Activated CD8-positive, alpha-beta memory T cell treated with anti-CD3 and anti-CD28 coated beads for 36 hours (primary cell): Measurements from ENCODE around the gene NBAS. TPM values are rescaled to one million over a fixed set of nuclear protein-coding genes. Genes with fewer than 3 reads are reported as not detected.
"Not testable (repeated sequence)": the region's sequence is repeated elsewhere in the genome, so short reads cannot be mapped to it uniquely, and the experiment has no call there.

Experiments used
- CTCF ChIA-PET: fragments of 350-600 bp; sonication (Branson Sonifier 250); formaldehyde crosslinking; loops from one replicate; lab custom pipeline; 2021; ENCODE audit warnings: antibody characterized with exemption; lab: Charles Lee
- POLR2A ChIA-PET: fragments of 350-600 bp; sonication (Branson Sonifier 250); formaldehyde crosslinking; loops from one replicate; lab custom pipeline; 2021; ENCODE audit warnings: antibody characterized with exemption; lab: Charles Lee
- total RNA-seq, 2 experiments: library from RNA; stranded (reverse); gene quantifications; one replicate each; pipeline ENCODE4 v1.2.3, GENCODE V29; 2021

NBAS gene
- total RNA-seq, 2 experiments from 2014 or later, result 34.7 to 37.1 TPM

DNA sequence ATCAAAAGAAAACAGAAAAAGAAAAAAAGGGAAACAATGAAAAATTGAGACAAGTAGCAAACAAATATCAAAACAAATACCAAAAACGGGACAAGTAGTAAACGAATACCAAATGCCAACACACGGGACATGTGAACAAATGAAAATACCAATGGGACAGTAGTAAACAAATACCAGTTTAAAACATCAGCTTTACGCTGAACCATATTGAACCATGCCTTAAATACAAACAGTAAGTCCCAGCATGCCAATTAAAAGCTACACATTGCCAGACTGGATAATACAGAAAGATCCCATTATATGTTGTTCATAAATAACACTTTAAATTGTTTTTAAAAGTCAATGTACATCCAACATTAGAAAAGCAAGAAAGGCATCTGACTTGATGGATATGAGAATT, 114.2 kb downstream of the NBAS start:
- ChIA-PET POLR2A (no interaction called here), CTCF (no interaction called here)

DNA sequence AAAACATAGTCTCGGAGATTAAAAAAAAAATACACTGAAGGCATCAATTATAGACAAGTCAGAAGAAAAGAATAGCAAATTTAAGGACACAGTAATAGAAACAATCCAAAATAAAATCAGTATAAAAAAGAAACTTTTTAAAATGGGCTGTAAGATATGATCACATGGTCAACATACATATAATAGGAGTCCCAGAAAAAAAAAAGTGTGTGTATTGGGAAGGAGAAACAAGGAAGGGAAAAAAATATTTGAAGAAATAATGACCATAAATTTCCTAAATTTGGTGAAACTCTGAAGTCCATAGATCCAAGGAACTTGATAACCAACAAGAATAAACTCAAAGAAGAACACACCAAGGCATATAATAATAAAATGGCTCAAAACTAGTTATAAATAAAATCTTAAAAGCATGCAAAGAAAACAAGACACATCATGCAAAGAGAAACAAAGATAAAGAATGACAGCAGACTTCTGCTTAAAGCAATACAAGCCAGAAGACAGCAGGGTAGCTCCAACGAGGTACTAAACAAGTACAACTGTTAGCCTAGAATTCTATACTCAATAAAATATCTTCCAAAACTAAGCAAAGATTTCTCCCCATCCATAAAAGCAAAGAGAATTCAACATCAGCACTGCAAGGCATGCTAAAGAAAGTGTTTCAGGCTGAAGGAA, 115.1 kb downstream of the NBAS start:
- POLR2A ChIA-PET, result no interaction called here
- CTCF ChIA-PET, result no interaction called here

- CTCF ChIA-PET, POLR2A ChIA-PET: not testable (repeated sequence)
These were observed 121.2 kb downstream of the NBAS start for GRCh38 chr2:15439768-15440524.

DNA sequence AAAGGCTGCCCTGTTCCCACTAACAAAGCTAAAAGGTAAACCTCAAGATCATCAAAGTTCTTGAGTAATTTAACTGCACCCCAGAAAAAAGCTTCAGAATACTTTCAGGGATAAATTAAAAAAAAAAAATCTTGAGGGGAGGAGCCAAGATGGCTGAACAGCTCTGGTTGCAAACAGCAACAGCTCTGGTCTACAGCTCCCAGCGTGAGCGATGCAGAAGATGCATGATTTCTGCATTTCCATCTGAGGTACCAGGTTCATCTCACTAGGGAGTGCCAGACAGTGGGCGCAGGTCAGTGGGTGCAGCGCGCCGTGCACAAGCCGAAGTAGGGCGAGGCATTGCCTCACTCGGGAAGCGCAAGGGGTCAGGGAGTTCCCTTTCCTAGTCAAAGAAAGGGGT, 121.8 kb downstream of the NBAS start:
- POLR2A ChIA-PET, CTCF ChIA-PET: not testable (repeated sequence)

DNA sequence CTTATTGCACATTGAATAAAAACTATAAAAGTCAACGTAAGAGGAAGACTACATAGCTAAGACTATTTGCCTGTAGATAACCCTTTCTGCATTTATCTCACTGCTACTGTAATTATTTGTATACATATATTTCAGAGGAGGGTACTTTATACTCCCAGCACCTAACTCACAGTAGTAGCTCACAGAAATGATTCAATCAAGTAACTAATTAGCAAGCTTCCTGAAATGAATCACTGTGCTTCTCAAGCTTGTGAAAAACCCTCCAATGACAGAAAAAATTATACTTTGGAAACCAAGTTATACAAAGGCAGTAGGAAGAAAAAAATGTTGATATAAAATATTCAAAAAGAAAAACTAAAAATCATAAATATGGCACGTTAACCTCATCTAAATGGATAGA, 124.9 kb downstream of the NBAS start:
- POLR2A ChIA-PET, result no interaction called here

DNA sequence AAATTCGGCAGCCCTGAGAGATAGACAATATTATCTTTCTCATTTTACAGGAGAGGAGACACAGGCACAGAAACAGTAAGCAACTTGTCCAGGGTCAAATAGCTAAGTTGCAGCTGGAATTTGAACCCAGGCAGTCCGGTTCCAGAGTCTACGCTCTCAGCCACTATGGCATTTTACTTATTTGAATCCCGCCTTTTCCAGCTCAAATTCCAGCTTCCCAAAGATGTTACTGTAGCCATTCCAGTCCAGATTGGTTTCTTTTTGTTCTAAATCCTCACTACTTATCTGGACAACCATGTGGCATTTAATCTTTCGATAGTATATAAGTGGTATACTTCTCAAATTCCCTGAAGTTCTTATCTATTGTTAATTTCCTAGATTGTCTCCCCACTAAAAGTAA, 125.7 kb downstream of the NBAS start:
- ChIA-PET POLR2A (interaction anchor here (0.6 kb wide), 1 partner anchor 133 kb away, joined by 3 read pairs; no protein-coding TSS in a partner anchor), CTCF (no interaction called here)

More for the DNA sequence above, 124.9 kb downstream of the NBAS start:
- CTCF ChIA-PET, result no interaction called here

DNA sequence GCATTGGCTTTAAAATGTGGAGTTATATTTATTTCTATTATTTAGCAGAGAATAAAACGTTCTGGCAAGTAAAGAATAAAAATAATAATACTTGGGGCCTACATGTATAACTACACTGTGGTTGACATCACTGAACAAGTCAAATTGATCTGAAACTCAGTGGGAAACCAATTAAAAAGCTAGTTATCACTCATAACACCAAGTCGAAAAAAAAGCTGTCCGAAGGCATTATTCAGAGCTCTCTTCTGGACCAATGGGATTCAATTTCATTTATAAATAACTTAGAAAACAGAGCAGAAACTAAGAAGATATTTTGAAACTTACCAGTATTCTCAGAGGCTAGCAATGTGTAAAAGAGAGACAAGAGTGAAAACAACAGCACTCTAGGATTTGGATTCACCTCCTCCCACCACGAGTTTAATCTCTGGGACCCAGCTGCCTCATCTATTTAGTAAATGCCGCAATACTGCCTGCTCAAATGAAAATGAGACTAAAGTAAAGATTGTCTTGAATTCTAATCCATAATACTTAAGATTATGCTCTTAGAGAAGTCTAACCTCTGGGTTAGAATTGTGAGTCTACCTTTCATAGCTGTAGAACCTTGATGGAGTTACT, 128.4 kb downstream of the NBAS start:
- POLR2A ChIA-PET, result no interaction called here
- CTCF ChIA-PET, result no interaction called here

GRCh38 chr2:15429032-15429431, 132.1 kb downstream of the NBAS start:
- POLR2A ChIA-PET, result no interaction called here
- CTCF ChIA-PET, result no interaction called here

DNA sequence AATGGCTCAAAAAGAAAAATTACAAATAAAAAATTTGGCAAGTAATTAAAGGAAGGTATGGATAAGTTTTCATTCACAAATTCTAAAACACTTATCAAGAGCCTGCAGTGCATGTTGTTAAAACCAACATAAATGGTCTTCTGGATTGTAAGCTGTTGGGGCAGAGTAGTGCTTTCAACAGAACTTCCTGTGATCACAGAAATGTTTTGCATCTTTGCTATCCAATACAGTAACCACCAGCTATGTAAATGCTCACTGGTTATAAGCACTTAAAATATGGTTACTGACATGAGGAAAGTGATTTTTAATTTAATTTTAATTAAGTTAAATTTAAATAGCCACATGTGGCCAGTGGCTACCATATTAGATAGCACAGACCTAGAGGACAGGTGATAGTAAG, 133.1 kb downstream of the NBAS start:
- POLR2A ChIA-PET, result no interaction called here
- CTCF ChIA-PET, result no interaction called here

DNA sequence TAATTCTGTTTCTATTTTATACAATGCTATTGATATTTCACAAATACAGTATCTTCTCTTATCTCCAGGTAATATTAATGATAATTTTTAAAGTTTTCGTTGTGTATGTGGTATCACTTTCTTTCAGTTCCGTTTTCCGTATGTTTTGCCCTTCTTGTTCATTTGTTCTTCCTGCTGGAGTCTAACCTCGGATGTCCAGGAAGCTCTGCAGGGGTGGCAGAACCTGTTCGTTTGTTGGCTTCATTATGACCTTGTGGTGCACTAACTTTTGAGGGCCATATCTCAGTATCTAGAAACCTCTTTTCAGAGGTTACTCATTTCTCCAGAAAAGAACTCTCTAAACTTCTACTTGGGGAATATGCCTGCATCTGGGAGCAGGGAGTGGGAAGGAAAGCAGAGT, 134.5 kb downstream of the NBAS start:
- ChIA-PET CTCF (no interaction called here), POLR2A (no interaction called here)

DNA sequence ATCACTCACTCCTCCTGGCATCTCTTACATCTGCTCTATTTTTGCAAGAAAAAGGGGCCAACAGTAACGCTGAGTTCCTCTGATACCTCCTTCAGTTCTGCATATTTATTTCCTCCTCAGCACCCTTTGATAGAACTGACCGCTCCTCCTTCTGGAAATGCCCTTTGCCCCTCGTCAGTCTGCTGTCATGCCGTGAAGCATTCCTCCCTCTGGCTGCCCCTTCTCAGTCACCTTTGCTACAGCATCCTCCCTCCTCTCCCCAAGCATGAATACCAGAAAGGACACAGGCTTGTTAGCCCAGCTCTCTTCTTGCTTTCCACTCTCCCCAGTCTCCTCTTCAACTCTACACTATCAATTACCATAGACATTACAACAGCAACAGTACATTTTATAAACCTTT, 135.4 kb downstream of the NBAS start:
- ChIA-PET POLR2A (no interaction called here), CTCF (no interaction called here)

DNA sequence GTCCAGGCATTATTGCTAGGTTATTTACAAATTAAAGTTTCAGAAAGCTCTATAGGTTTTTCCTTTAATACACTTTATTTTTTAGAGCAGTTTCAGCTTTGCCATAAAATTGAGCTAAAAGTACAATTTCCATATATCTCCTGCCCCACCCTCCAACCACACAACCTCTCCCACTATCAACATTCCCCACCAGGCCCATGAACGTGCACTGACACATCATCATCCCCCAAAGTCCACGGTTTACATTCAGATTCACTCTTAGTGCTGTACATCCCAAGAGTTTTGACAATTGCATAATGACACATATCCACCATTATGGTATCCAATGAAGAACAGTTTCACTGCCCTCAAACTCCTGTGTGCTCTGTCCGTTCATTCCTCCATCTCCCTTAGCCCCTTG, 139.4 kb downstream of the NBAS start:
- ChIA-PET CTCF (no interaction called here), POLR2A (no interaction called here)

- POLR2A ChIA-PET, result no interaction called here
- CTCF ChIA-PET, result no interaction called here
These were observed 145.4 kb downstream of the NBAS start for GRCh38 chr2:15415748-15416147.

DNA sequence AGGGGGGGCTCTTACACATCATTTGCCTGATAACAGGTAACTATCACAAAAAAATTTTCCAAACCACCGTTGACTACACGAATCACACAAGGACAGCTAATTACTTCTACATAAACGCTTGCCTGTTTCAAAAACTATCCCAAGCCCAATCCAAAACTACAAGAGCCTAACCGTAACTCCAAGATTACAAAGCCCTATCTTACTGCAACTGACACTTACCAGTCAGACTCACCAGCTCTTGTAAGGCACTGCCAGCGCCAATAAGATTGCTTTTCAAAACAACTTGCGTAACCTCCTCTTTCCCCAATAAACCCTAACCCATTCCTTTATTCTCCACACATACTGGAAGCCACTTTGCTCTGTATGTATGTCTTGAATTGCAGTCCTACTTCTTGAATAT, 148.4 kb downstream of the NBAS start:
- ChIA-PET CTCF (no interaction called here), POLR2A (no interaction called here)

DNA sequence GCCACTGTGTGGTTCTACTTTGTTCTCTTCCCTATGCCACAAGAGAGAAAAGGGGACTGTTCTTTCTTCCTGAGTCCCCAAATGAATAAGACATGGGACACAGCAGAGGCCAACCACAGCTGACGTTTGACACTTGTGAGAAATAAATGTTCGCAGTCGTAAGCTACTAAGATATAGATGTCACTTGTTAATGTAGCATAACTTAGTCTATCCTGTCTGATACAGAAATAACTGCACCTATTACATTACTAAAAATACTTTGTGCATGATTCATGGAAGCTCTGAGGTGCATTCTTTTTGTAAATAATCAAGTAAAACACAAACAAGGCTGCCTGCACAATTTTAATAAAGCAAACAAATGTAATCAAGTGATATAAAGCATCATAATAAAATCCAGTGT, 148.8 kb downstream of the NBAS start:
- CTCF ChIA-PET, result no interaction called here

GRCh38 chr2:15410884-15411283, 150.2 kb downstream of the NBAS start:
- ChIA-PET POLR2A (no interaction called here), CTCF (no interaction called here)

More for the DNA sequence above, 148.8 kb downstream of the NBAS start:
- POLR2A ChIA-PET, result no interaction called here

DNA sequence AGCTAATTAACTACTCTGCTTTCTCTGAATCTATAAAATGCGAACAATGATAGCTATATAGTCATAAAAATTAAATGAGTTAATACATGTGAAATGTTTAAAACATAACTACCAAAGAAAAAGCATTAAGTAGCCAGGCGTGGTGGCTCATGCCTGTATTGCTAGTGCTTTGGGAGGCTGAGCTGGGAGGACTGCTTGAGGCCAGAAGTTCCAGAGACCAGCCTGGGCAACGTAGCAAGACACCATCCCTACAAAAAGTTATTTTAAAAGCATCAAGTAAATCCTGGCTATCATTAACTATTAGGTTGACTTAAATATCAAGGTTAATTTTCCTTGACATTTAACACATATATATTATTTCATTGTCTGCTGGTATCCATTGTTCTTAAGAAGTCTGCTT, 152.4 kb downstream of the NBAS start:
- ChIA-PET CTCF (no interaction called here), POLR2A (no interaction called here)

DNA sequence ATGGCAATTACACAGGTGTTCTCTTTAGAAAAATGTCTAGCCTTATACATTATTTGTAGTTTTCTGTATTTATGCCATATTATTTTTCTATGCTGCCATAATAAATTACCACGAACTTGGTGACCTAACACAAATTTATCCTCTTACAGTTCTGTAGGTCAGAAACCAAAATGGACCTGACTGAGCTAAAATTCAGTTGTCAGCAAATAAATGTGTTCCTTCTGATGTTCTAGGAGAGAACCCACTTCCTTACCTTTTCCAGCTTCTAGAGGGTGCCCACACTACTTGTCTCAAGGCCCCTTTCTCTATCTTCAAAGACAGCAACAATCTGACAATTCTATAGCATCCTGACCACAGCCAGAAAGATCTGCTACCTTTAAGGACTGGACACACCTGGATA, 153.5 kb downstream of the NBAS start:
- CTCF ChIA-PET, result no interaction called here
- POLR2A ChIA-PET, result no interaction called here

- CTCF ChIA-PET, POLR2A ChIA-PET: not testable (repeated sequence)
These were observed 156.6 kb downstream of the NBAS start for GRCh38 chr2:15404511-15404910.

- ChIA-PET CTCF (no interaction called here), POLR2A (no interaction called here)
These were observed 160.8 kb downstream of the NBAS start for GRCh38 chr2:15400240-15400826.
